SJSA1 (cell line): ENCODE results near the gene ZNF625. TPM values are rescaled to one million over a fixed set of nuclear protein-coding genes. Genes with fewer than 3 reads are reported as not detected.

Experiments used
- DNase-seq, 2 experiments: peaks; one replicate each; pipeline ENCODE4 v3.0.0-alpha.2; 2015 to 2020; ENCODE audit warnings: low spot score in 2 of 2, low read depth in 1 of 2
- H3K27ac ChIP-seq: fragments of 250-450 bp; sonication (Bioruptor Pico); 2 replicates; pipeline ENCODE4 v1.5.1; 2020; ENCODE audit warnings: mild to moderate bottlenecking, moderate library complexity
- H3K27me3 ChIP-seq: fragments of 250-450 bp; sonication (Bioruptor Pico); replicated peaks from 2 replicates; pipeline ENCODE4 v1.5.1; 2020; ENCODE audit warnings: mild to moderate bottlenecking, moderate library complexity
- H3K36me3 ChIP-seq: fragments of 250-450 bp; sonication (Bioruptor Pico); 2 replicates; pipeline ENCODE4 v1.5.1; 2020; ENCODE audit warnings: mild to moderate bottlenecking
- H3K4me1 ChIP-seq: fragments of 250-450 bp; sonication (Bioruptor Pico); replicated peaks from 2 replicates; pipeline ENCODE4 v1.6.1; 2021; ENCODE audit warnings: mild to moderate bottlenecking
- H3K4me3 ChIP-seq: fragments of 250-450 bp; sonication (Bioruptor Pico); 2 replicates; pipeline ENCODE4 v1.5.1; 2020; ENCODE audit warnings: mild to moderate bottlenecking
- H3K9me3 ChIP-seq: fragments of 250-450 bp; sonication (Bioruptor Pico); replicated peaks from 2 replicates; pipeline ENCODE4 v1.5.1; 2020; ENCODE audit warnings: mild to moderate bottlenecking
- total RNA-seq: library from RNA; depleted of rRNA; stranded (reverse); fragments of >200 nt; shearing (Covaris generic); gene quantifications from 2 replicates; pipeline ENCODE4 v1.2.3, GENCODE V29; 2014

The ZNF625 gene
- total RNA-seq, 1 experiment from 2014 or later = 8.4 TPM

GRCh38 chr19:12159773-12160414 lies 3.4 kb upstream of the ZNF625 start:
- H3K4me3 ChIP-seq = no peak overlapping the region
- H3K27me3 ChIP-seq = no peaks in the 10 kb centered on the region
- H3K9me3 ChIP-seq = no peaks in the 10 kb centered on the region
- H3K4me1 ChIP-seq = peaks cover 10% of the 10 kb centered on the region
- peaks cover 16% of the 10 kb centered on the region for H3K36me3 ChIP-seq
- no peak for DNase-seq
- no peak overlapping the region for H3K27ac ChIP-seq

GRCh38 chr19:12155324-12155860 lies 1.1 kb downstream of the ZNF625 start:
- peaks cover 7% of the 10 kb centered on the region for H3K9me3 ChIP-seq
- H3K4me3 ChIP-seq = peak overlapping the region; percentile 64
- no peak overlapping the region for H3K27ac ChIP-seq
- H3K27me3 ChIP-seq = no peaks in the 10 kb centered on the region
- peaks cover 41% of the 10 kb centered on the region for H3K36me3 ChIP-seq
- no peak for DNase-seq
- H3K4me1 ChIP-seq = peaks cover 3% of the 10 kb centered on the region; the same call in 1 of the 2 replicates

DNA sequence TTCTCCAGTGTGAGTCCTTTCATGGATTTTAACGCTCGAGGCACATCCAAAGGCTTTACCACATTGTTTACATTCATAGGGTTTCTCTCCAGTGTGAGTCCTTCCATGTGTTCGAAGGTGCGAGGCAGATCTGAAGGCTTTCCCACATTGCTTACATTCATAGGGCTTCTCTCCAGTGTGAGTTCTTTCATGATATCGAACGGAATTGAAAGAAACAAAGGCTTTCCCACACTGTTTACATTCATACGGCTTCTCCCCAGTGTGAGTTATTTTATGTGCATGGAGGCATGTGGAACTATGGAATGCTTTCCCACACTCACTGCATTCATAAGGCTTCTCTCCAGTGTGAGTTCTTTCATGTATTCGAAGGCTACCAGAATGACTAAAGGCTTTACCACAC lies 11.2 kb downstream of the ZNF625 start:
- Histone ChIP-seq H3K4me1 (peaks cover 6% of the 10 kb centered on the region; the same call in 1 of the 2 replicates), H3K4me3 (no peak overlapping the region), H3K9me3 (peaks cover 22% of the 10 kb centered on the region), H3K27ac (no peak overlapping the region), H3K36me3 (peaks cover 66% of the 10 kb centered on the region), H3K27me3 (no peaks in the 10 kb centered on the region)
- no peak for DNase-seq

DNA sequence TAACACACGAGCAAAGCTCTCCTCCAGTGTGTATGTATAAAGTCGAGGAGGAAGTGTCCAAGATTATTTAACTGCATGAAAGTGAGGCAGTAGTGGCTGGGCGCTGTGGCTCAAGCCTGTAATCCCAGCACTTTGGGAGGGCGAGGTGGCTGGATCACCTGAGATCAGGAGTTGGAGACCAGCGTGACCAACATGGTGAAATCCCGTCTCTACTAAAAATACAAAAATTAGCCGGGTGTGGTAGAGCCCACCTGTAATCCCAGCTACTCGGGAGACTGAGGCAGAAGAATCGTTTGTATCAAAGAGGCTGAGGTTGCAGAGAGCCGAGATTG lies 15.2 kb downstream of the ZNF625 start:
- Histone ChIP-seq H3K4me1 (peaks cover 12% of the 10 kb centered on the region), H3K9me3 (peaks cover 12% of the 10 kb centered on the region; the same call in 1 of the 2 replicates), H3K36me3 (peaks cover 54% of the 10 kb centered on the region), H3K4me3 (no peak overlapping the region), H3K27me3 (no peaks in the 10 kb centered on the region), H3K27ac (no peak overlapping the region)
- no peak for DNase-seq

DNA sequence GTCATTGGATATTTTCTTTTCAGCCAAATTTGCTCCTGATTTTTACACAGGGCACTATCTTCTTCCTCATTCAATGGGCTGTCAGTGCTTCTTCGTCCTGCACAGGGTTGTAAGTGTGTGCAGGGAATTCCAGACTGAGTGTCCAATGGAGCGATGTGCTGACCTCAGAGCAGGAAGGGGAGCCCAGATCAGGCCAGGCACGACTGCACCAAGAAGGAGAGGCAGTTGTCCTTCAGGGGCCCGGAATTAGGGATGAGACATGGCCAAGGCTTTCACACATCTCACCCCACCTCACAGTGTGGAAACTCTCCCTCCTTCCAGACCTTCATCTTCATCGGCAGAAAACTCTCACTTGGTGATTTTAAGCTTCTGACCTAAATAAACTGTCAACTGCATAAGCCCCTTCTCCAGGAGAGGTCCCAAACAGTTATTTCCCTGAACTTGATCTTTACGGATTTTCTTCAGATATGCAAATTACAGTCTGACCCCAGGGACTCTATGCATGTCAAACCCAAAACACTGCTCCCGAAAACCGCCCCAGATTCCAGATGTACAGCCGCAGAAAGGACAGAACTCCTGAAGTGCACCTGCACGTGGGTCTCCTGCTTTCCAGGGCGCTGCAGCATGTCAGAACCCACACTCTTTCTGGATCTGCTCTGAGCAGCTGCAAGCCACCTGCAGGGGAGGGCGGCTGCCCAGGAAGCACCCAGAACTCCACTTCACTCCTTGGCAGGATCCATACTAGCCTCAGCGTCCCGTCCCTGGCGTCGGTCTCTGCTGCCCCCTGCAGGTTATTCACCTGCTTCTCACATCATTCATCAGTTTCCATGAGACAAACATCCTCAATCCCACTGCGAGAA lies 15.8 kb downstream of the ZNF625 start:
- peak; percentile 50 to 77 for DNase-seq
- Histone ChIP-seq H3K36me3 (peaks cover 54% of the 10 kb centered on the region), H3K9me3 (peaks cover 9% of the 10 kb centered on the region; the same call in 1 of the 2 replicates), H3K27me3 (no peaks in the 10 kb centered on the region), H3K4me3 (peak overlapping the region; percentile 60), H3K27ac (no peak overlapping the region), H3K4me1 (peaks cover 12% of the 10 kb centered on the region)

- no peaks in the 10 kb centered on the region for H3K27me3 ChIP-seq
- H3K36me3 ChIP-seq = peaks cover 54% of the 10 kb centered on the region
- peaks cover 12% of the 10 kb centered on the region for H3K4me1 ChIP-seq
These were observed 16.5 kb downstream of the ZNF625 start, which contains the start of gene ZNF20 for GRCh38 chr19:12139885-12140544. ZNF20 (minus strand) TSS chr19:12140350; CDS start chr19:12140182, 168 bp downstream.

GRCh38 chr19:12139269-12139668 lies 17.3 kb downstream of the ZNF625 start:
- no peaks in the 10 kb centered on the region for H3K27me3 ChIP-seq
- no peaks in the 10 kb centered on the region; the same call in 1 of the 2 replicates for H3K9me3 ChIP-seq
- peak overlapping the region; percentile 70; the same call in 1 of the 2 replicates for H3K27ac ChIP-seq
- H3K36me3 ChIP-seq = peaks cover 55% of the 10 kb centered on the region
- peak overlapping the region; percentile 60 for H3K4me3 ChIP-seq
- peaks cover 12% of the 10 kb centered on the region for H3K4me1 ChIP-seq
- no peak for DNase-seq

More at GRCh38 chr19:12139885-12140544, 16.5 kb downstream of the ZNF625 start, which contains the start of gene ZNF20:
- Histone ChIP-seq H3K9me3 (peaks cover 4% of the 10 kb centered on the region; the same call in 1 of the 2 replicates), H3K4me3 (peak within 1 kb of the TSS; percentile 60), H3K27ac (peak within 1 kb of the TSS; percentile 70)
- peak; percentile 94 to 95 for DNase-seq

DNA sequence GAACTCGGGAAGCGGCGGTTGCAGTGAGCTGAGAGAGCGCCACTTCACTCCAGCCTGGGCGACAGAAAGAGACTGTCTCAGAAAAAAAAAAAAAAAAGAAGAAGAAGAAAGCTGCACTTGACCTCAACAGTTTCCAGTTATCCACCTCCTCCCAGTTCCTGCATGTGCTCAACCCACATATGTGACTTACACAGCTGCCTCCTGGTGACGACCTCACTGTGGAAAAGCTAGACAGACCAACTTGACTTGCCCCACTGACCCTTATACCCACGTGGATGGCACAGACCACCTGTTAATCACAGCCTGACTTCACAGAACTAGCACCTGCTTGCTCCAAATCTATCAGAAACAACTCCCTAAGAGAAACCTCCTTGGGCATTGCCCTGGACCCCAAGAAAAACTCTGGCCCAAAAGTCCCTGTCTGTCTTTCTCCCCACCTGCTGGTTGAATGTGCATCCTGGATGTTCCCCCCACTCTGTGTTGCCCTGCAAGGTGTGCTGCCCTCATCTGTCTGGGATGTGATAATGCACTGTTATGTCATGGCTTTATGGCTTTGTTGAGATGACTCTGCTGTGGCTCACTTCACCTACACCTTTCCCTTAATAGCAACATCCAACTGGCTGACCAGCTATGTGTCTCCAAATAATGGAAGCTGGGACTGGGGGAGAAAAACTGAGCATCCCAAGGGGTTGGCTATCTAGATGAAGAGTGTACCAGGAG lies 19.2 kb downstream of the ZNF625 start:
- Histone ChIP-seq H3K36me3 (peaks cover 66% of the 10 kb centered on the region), H3K27ac (no peak overlapping the region), H3K4me1 (peaks cover 12% of the 10 kb centered on the region), H3K9me3 (peaks cover 16% of the 10 kb centered on the region), H3K4me3 (no peak overlapping the region), H3K27me3 (no peaks in the 10 kb centered on the region)
- DNase-seq = no peak

- Histone ChIP-seq H3K27ac (no peak overlapping the region), H3K4me3 (no peak overlapping the region), H3K27me3 (no peaks in the 10 kb centered on the region), H3K4me1 (no peaks in the 10 kb centered on the region), H3K36me3 (peaks cover 74% of the 10 kb centered on the region), H3K9me3 (peaks cover 35% of the 10 kb centered on the region)
- no peak for DNase-seq
These were observed 23.5 kb downstream of the ZNF625 start for GRCh38 chr19:12133069-12133468.

DNA sequence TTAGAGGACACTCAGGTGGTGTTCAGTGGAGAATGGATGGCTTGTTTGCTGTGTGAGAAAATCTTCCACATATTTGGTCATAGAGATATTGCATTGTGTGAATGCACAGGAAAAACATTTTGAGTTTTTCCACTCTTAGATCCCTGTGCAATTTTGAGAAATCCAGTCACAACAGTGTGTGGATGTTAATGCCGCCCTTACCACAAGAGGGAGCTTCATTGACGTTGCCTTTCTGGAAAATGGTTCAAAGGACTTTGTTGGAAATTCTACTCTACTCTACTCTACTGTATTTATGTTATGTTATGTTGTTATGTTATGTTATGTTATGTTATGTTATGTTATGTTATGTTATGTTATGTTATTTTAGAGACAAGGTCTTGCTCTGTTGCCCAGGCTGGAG lies 29.8 kb downstream of the ZNF625 start:
- H3K27me3 ChIP-seq = no peaks in the 10 kb centered on the region
- H3K36me3 ChIP-seq = peaks cover 13% of the 10 kb centered on the region
- no peak overlapping the region for H3K27ac ChIP-seq
- H3K4me3 ChIP-seq = no peak overlapping the region
- no peaks in the 10 kb centered on the region for H3K4me1 ChIP-seq
- no peak for DNase-seq
- peaks cover 31% of the 10 kb centered on the region for H3K9me3 ChIP-seq

GRCh38 chr19:12117201-12117970 lies 39.1 kb downstream of the ZNF625 start:
- DNase-seq = no peak
- Histone ChIP-seq H3K9me3 (peaks cover 12% of the 10 kb centered on the region), H3K36me3 (no peaks in the 10 kb centered on the region), H3K4me1 (no peaks in the 10 kb centered on the region), H3K4me3 (no peak overlapping the region), H3K27ac (no peak overlapping the region), H3K27me3 (no peaks in the 10 kb centered on the region)

DNA sequence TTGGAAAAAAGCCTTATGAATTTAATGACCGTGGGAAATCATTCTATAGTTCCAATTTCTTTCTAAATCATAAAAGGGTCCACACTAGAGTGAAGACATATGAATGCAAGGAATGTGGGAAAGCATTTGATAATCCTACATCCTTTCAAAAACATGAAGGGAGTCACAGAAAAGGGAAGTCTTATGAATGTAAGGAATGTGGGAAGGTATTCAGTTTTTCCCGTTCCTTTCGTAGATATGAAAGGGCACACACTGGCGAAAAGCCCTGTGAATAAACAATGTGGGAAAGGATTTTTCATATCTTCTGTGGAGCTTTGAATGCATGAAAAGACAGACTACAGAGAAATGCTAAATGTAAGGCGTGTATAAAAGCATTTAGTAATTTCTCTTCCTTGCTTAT lies 43.4 kb downstream of the ZNF625 start:
- Histone ChIP-seq H3K27me3 (no peaks in the 10 kb centered on the region), H3K4me3 (no peak overlapping the region), H3K36me3 (peaks cover 9% of the 10 kb centered on the region; the same call in 1 of the 2 replicates), H3K27ac (peak overlapping the region; percentile 49; the same call in 1 of the 2 replicates), H3K9me3 (peaks cover 18% of the 10 kb centered on the region), H3K4me1 (no peaks in the 10 kb centered on the region)
- DNase-seq = no peak
